ENCODE results near the gene CYP4F8. TPM values are rescaled to one million over a fixed set of nuclear protein-coding genes. Genes with fewer than 3 reads are reported as not detected.

The CYP4F8 gene
- total RNA-seq, 4 donors from 2014 or later, result not detected

DNA sequence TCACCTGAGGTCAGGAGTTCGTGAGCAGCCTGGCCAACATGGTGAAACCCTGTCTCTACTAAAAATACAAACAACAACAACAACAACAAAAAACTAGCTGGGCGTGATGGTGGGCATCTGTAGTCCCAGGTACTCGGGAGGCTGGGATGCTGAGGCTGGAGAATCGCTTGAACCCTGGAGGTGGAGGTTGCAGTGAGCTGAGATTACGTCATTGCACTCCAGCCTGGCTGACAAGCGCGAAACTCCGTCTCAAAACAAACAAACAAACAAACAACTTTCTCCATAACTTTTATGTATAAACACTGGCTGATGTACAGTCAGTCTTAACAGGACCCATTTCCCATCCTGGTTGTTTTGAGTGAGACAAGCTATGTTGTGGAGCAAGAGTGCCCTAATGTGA is 5.8 kb upstream of the CYP4F8 start:
- H3K27ac ChIP-seq, result no peak overlapping the region
- no peaks in the 10 kb centered on the region for H3K36me3 ChIP-seq
- no peaks in the 10 kb centered on the region for H3K27me3 ChIP-seq
- no peak for DNase-seq
- H3K4me3 ChIP-seq (replicated peaks in 1 of 3), result no peak overlapping the region
- 80% methylated on average over 8 of the region's 8 CpGs for WGBS, 2 donors
- intact Hi-C loops (cut with DNase I), result no loop called here
- H3K4me1 ChIP-seq, result no peaks in the 10 kb centered on the region
- H3K9me3 ChIP-seq, result no peaks in the 10 kb centered on the region
- TF ChIP-seq POLR2A (IDR thresholded peaks at IDR 0.05), result no peak
- TF ChIP-seq, protein P1, sequence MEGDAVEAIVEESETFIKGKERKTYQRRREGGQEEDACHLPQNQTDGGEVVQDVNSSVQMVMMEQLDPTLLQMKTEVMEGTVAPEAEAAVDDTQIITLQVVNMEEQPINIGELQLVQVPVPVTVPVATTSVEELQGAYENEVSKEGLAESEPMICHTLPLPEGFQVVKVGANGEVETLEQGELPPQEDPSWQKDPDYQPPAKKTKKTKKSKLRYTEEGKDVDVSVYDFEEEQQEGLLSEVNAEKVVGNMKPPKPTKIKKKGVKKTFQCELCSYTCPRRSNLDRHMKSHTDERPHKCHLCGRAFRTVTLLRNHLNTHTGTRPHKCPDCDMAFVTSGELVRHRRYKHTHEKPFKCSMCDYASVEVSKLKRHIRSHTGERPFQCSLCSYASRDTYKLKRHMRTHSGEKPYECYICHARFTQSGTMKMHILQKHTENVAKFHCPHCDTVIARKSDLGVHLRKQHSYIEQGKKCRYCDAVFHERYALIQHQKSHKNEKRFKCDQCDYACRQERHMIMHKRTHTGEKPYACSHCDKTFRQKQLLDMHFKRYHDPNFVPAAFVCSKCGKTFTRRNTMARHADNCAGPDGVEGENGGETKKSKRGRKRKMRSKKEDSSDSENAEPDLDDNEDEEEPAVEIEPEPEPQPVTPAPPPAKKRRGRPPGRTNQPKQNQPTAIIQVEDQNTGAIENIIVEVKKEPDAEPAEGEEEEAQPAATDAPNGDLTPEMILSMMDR (IDR thresholded peaks at IDR 0.05), result no peak

DNA sequence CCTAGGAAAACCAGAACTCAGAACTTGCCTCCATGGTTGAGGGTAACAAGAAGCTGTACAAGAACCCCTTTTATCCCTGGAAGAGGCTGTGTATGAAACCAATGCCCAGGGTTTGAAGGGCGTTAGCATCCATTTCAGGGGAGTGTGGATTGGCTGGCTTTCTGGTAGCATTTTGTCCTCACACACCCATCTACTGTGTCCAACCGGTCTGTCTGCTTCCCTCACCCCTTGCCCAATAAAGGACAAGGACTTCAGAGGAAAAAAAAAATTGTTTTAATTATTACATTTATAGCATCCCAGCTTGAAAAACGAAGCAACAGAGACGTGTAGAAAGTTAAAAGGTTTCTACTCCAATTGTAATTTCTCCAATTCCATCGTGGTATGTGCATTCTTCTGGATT is 2.7 kb upstream of the CYP4F8 start:
- 50 to 68% methylated on average over 5 of the region's 5 CpGs for WGBS, 2 donors
- intact Hi-C loops (cut with DNase I), result no loop called here
- TF ChIP-seq, protein P1 (IDR thresholded peaks at IDR 0.05), result no peak
- TF ChIP-seq POLR2A (IDR thresholded peaks at IDR 0.05), result no peak
- H3K36me3 ChIP-seq, result no peaks in the 10 kb centered on the region
- H3K27me3 ChIP-seq, result no peaks in the 10 kb centered on the region
- no peak for DNase-seq
- H3K9me3 ChIP-seq, result no peaks in the 10 kb centered on the region
- H3K4me1 ChIP-seq, result no peaks in the 10 kb centered on the region
- H3K4me3 ChIP-seq (replicated peaks in 1 of 3), result no peak overlapping the region
- no peak overlapping the region for H3K27ac ChIP-seq

DNA sequence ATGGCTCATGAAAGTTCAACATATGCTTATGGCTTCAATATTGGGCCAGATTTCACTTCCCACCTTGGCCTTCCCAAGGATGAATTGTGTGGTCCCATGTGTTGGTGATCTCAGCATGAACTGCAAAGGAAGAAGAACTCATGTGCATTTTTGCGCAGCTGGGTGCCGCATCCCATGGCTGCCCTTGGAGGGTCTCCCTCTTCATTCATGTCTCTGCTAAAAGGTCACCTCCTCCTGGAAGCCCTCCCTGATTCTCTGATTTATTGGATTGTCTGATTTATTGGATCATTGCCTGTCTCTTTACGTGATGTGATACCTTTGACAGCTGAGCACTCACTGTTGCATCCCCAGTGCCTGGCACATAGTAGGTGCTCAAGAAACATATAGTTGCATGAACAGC is 1.7 kb upstream of the CYP4F8 start:
- Histone ChIP-seq H3K27ac (no peak overlapping the region), H3K4me1 (no peaks in the 10 kb centered on the region), H3K27me3 (no peaks in the 10 kb centered on the region), H3K4me3 (replicated peaks in 1 of 3) (no peak overlapping the region), H3K36me3 (no peaks in the 10 kb centered on the region), H3K9me3 (no peaks in the 10 kb centered on the region)
- no peak for TF ChIP-seq POLR2A (IDR thresholded peaks at IDR 0.05)
- TF ChIP-seq, protein P1 (IDR thresholded peaks at IDR 0.05), result no peak
- WGBS, 2 donors, result 90 to 98% methylated on average over 3 of the region's 3 CpGs
- intact Hi-C loops (cut with DNase I), result no loop called here
- no peak for DNase-seq

DNA sequence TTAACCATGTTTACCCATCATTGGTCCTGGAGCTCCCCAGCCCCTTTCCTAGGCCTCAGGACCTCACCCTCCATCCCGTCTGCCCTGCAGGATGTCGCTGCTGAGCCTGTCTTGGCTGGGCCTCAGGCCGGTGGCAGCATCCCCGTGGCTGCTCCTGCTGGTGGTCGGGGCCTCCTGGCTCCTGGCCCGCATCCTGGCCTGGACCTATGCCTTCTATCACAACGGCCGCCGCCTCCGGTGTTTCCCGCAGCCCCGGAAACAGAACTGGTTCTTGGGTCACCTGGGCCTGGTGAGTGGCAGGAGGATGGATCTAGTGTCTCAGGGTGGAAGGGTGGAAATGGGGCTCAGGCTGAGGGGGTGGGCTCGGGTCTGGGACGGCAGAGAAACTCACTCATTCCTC is 508 bp downstream of the CYP4F8 start:
- intact Hi-C loops (cut with DNase I), result no loop called here

DNA sequence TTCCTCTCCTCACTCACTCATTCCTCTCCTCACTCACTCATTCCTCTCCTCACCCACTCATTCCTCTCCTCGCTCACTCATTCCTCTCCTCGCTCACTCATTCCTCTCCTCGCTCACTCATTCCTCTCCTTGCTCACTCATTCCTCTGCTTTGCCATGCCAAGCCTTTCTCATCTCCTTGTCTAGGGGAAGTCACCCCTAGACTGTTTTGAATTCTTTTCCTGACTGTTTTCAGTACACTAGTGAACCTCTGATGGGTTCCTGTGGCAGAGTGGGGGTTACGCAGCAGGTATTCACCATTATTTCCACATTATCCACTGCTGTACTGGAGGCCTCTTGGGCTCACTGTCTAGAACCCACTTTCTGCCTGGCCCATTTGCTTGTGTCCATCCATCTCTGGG is 1.2 kb downstream of the CYP4F8 start:
- Histone ChIP-seq H3K36me3 (no peaks in the 10 kb centered on the region), H3K4me3 (replicated peaks in 1 of 3) (no peak overlapping the region), H3K9me3 (no peaks in the 10 kb centered on the region), H3K4me1 (no peaks in the 10 kb centered on the region), H3K27ac (no peak overlapping the region), H3K27me3 (no peaks in the 10 kb centered on the region)
- DNase-seq, result no peak
- no peak for TF ChIP-seq POLR2A (IDR thresholded peaks at IDR 0.05)
- TF ChIP-seq, protein P1 (IDR thresholded peaks at IDR 0.05), result no peak
- intact Hi-C loops (cut with DNase I), result no loop called here
- WGBS, 2 donors, result 82 to 91% methylated on average over 4 of the region's 4 CpGs

More for the DNA sequence above, 508 bp downstream of the CYP4F8 start:
- Histone ChIP-seq H3K27me3 (no peaks in the 10 kb centered on the region), H3K27ac (no peak overlapping the region), H3K4me3 (replicated peaks in 1 of 3) (no peak overlapping the region), H3K4me1 (no peaks in the 10 kb centered on the region), H3K9me3 (no peaks in the 10 kb centered on the region), H3K36me3 (no peaks in the 10 kb centered on the region)
- DNase-seq, result no peak
- 68 to 74% methylated on average over 14 of the region's 14 CpGs for WGBS, 2 donors
- no peak for TF ChIP-seq POLR2A (IDR thresholded peaks at IDR 0.05)
- TF ChIP-seq, protein P1 (IDR thresholded peaks at IDR 0.05), result no peak

Measured in thyroid gland (tissue), 4 donors.